ENCODE data around the gene RAB5B.

The RAB5B gene

DNA sequence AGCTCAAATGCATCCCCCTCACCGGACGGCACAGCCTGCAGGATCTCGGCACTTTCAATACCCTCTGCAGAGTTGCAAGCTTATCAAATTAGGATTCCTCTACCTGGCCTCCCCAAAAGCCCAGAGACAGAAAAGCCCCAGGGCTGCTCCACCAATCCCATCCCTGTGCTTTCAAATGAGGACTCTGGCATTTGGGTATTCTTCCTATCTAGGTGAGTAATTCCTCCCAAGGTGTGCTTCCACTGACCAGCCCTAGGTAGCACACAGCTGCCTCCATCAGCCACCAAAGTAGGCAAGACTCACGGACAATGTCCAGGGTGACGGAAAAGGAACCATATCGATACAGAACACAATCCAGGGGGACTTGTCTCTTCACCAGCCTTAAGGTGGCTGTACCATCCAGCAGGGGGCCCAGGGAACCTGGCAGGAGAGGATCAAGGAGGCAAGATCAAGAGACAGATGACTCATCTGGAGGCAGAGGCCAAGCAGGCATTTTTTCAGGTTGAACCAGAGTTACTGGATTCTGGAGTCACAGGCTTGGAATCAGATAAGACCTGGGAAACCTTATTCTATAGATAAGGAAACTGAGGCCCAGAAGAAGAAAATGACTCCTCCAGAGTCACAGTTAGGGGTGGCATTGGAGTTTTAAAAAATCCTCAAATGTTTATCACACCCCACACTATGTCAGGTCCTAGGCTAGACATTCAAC is 17.9 kb upstream of the RAB5B start:
- peak; percentile 41 for DNase-seq
- TF ChIP-seq, protein P1, sequence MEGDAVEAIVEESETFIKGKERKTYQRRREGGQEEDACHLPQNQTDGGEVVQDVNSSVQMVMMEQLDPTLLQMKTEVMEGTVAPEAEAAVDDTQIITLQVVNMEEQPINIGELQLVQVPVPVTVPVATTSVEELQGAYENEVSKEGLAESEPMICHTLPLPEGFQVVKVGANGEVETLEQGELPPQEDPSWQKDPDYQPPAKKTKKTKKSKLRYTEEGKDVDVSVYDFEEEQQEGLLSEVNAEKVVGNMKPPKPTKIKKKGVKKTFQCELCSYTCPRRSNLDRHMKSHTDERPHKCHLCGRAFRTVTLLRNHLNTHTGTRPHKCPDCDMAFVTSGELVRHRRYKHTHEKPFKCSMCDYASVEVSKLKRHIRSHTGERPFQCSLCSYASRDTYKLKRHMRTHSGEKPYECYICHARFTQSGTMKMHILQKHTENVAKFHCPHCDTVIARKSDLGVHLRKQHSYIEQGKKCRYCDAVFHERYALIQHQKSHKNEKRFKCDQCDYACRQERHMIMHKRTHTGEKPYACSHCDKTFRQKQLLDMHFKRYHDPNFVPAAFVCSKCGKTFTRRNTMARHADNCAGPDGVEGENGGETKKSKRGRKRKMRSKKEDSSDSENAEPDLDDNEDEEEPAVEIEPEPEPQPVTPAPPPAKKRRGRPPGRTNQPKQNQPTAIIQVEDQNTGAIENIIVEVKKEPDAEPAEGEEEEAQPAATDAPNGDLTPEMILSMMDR (IDR thresholded peaks at IDR 0.05; ENCODE audit: low read depth, low read length) = peak; percentile 46
- H3K36me3 ChIP-seq = no peaks in the 10 kb centered on the region
- H3K4me1 ChIP-seq = no peaks in the 10 kb centered on the region
- H3K27me3 ChIP-seq = no peaks in the 10 kb centered on the region
- no peaks in the 10 kb centered on the region for H3K9me3 ChIP-seq
- H3K4me3 ChIP-seq (ENCODE audit: low read depth, low read length) = no peak overlapping the region

DNA sequence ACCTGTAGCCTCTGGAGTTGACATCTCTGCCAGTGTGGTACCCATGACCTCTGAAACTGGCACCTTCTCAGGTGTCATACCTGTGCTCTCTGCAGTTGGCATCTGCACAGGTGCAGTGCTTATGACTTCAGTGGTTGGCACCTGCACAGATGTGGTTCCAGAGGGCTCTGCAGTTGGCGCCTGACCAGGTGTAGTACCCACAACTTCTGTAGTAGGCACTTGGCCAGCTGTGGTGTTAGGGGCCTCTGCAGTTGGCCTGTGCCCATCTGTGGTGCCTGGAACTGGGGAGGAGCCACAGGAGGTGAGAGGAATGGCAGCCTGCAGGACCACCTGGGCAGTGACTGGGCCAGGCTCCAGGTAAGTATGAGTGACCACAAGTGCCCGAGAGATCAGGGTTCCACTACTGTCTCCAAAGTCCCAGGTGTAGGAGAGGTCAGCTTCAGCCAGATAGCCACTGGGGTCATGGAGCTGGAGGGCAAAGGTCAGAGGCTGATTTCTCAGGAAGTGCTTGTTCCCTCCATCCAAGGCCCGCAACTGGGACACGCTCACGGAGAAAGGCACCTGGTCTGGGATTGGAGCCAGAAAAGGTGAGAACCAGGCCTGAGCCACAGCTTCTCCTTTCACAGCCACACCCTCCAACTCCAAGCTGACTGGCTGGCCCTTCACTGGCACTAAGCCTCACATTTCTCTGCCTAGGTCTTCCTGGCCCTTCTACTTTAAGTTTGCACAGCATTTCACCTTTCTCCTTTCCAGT is 16.6 kb upstream of the RAB5B start:
- no peaks in the 10 kb centered on the region for H3K36me3 ChIP-seq
- TF ChIP-seq, protein P1 (IDR thresholded peaks at IDR 0.05; ENCODE audit: low read depth, low read length) = no peak
- DNase-seq = no peak

DNA sequence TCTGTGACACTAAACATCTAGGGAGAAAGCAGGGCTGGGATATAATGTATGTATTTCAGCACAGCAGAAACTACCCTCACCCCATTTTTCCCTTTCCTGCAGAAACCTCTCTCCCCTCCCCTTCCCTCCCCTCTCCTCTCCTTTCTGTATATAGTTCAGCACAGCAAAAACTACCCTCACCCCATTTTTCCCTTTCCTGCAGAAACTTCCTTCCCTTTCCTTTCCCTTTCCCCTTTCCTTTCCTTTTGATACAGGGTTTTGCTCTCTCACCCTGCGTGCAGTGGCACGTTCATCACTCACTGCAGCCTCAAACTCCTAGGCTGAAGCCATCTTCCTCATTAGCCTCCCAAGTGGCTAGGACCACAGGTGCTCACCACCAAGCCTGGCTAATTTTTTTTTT is 10.1 kb upstream of the RAB5B start:
- DNase-seq = no peak
- TF ChIP-seq, protein P1 (IDR thresholded peaks at IDR 0.05; ENCODE audit: low read depth, low read length) = no peak
- no peak overlapping the region for H3K4me3 ChIP-seq (ENCODE audit: low read depth, low read length)
- H3K9me3 ChIP-seq = no peaks in the 10 kb centered on the region
- no peaks in the 10 kb centered on the region for H3K27me3 ChIP-seq
- 0 out of 2 replicates have a peak, but pooled peaks cover 3% of the 10 kb centered on the region for H3K4me1 ChIP-seq
- no peaks in the 10 kb centered on the region for H3K36me3 ChIP-seq

More for the DNA sequence above, 16.6 kb upstream of the RAB5B start:
- Histone ChIP-seq H3K4me3 (ENCODE audit: low read depth, low read length) (no peak overlapping the region), H3K4me1 (no peaks in the 10 kb centered on the region), H3K27me3 (no peaks in the 10 kb centered on the region), H3K9me3 (no peaks in the 10 kb centered on the region)

DNA sequence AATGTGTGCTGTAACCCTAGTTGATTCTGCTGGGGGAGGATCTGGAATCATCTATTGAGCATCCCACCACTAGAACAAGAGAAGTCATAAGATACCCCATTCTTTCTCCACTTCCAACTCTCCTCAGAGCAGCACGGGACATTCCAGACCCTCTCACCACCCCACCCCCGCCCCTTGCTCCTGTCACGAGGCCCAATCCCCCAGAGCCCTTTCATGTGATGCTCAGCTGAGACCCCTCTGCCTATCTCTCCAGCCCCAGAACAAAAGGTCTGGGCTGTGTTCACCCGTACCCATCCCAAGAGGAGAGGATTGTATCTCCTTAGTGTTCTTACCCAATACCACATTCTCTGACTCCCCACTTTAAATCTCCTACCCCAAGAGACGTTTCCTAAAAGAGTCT is 8.6 kb upstream of the RAB5B start:
- 0 out of 2 replicates have a peak, but pooled peaks cover 3% of the 10 kb centered on the region for H3K4me1 ChIP-seq
- H3K36me3 ChIP-seq = no peaks in the 10 kb centered on the region
- no peak for DNase-seq
- TF ChIP-seq, protein P1 (IDR thresholded peaks at IDR 0.05; ENCODE audit: low read depth, low read length) = no peak
- H3K9me3 ChIP-seq = no peaks in the 10 kb centered on the region
- H3K27me3 ChIP-seq = no peaks in the 10 kb centered on the region
- no peak overlapping the region for H3K4me3 ChIP-seq (ENCODE audit: low read depth, low read length)

DNA sequence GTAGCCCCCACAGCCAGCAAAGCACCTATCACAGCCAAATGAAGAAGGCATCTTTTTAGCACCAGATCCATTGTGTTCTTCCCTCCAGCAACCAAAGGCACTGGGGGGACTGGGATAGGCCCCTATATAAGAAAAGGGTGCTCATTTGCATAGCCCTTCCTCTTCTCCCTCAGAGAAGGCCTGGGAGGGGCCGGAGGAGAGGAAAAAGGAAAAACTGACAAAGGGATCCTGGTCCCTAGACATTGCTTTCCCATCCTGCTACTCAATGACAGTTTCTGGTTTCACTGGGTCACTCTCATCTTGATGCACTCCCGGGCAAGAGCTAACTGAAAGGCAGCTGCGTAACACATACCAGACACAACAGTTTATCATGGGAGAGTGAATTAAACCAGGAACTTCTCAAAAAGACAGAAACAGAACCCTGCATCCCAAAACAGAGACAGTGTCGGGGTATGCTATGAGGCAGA is 7.9 kb upstream of the RAB5B start, which contains the start of gene PMEL:
PMEL (minus strand) TSS at position 102 of the 467 bp plus-strand sequence; CDS start at position 71, 31 bp downstream.
- no peaks in the 10 kb centered on the region for H3K36me3 ChIP-seq
- H3K27me3 ChIP-seq = no peaks in the 10 kb centered on the region
- 0 out of 2 replicates have a peak, but pooled peaks cover 3% of the 10 kb centered on the region for H3K4me1 ChIP-seq
- peak within 1 kb of the TSS; percentile 91 for H3K4me3 ChIP-seq (ENCODE audit: low read depth, low read length)
- TF ChIP-seq, protein P1 (IDR thresholded peaks at IDR 0.05; ENCODE audit: low read depth, low read length) = no peak
- no peak for DNase-seq
- no peaks in the 10 kb centered on the region for H3K9me3 ChIP-seq
